ENCODE data around the gene CDH11.

- no peak for TF ChIP-seq POLR2AphosphoS5 (IDR thresholded peaks at IDR 0.05)
- no peak for TF ChIP-seq CTCF (IDR thresholded peaks at IDR 0.05)
- no peak for TF ChIP-seq POLR2A (IDR thresholded peaks at IDR 0.05)
Observed at GRCh38 chr16:64951193-64951592, 170.7 kb downstream of the CDH11 start.

Measured in stomach (tissue), 4 donors.